DMS153 treated with DMSO at 0.1 percent for 48 hours (cell line): ENCODE measurements around the gene SLC17A9.
"Not testable (repeated sequence)": the region's sequence is repeated elsewhere in the genome, so short reads cannot be mapped to it uniquely, and the experiment has no call there.

ENCODE experiments used
- DNase-seq: peaks from one replicate; lab custom pipeline; 2025; ENCODE audit not compliant: unreplicated experiment; lab: John Stamatoyannopoulos, UW

The SLC17A9 gene

DNA sequence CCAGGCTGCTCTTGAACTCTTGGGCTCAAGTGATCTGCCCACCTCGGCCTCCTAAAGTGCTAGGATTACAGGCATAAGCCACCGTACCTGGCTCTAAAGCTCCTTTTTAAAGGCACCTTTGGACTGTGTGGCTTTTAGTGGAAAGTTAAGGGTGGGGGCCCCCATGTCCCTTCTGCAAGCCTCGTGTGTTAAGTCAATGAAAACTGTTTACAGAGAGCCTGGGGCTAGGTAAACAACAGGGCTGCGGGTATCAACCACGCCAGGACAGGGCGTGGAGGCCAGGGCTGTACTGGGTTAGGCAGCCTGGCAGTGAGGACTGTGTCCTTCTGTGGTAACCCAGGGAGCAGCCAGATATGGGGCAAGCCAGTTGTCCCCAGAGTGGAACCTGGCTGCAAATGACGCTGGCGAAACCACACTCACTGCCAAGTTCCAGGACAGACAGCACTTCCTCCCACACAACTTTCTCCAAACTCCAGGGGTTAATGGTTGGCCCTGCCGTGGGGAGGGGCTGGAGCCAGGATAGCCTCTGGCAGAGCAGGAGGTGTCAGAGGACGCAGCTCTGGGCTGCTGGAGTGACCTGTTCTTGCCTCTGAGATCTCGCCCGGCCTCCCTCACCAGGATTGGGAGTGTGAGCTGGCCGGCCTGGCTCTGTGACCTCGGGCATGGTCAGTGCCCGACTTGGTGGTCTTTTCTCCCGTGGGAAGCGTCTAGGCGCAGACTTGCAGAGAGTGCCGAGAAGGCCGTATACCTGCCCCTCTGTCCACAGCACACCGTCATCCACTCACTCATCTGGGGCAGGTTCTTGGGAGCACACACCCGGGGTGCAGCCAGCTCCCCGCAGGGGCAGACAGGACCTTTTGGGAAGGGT, 3.2 kb downstream of the SLC17A9 start:
- DNase-seq: no peak

- DNase-seq: no peak
Measured at GRCh38 chr20:62956387-62957135, 4.1 kb downstream of the SLC17A9 start.

DNA sequence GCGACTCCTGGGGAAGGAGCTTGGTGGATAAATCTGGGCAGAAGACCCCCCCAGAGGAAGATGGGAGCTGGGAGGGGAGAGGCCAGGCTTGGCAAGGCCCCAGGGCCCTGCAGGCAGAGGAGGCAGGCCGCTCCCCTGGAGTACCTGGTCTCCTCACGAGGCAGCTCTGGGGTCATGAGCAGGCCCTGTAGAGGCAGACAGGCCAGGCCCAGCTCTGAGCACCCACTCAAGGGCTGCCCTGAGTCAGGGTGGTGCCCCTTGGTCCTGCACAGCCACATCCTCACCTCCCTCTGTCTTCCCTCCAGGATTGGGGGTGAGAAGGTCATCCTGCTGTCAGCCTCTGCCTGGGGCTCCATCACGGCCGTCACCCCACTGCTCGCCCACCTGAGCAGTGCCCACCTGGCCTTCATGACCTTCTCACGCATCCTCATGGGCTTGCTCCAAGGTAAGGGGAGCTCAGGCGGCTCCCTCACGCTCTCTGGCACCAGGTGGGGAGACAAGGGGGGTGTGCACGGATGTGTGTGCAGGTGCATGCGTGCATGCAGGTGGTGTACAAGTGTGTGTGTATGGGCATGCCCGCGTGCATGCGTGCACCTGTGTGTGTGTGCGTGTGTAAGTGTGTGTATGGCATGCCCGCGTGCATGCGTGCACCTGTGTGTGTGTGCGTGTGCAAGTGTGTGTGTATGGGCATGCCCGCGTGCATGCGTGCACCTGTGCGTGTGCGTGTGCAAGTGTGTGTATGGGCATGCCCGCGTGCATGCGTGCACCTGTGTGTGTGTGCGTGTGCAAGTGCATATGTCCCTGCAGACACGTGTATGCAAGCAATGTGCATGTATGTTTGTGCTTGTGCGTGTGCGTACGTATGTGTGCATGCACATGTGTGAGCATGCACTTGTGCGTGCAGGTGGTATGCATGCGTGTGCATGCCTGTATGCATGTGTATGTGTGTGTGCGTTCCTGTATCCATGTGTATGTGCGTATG, 4.9 kb downstream of the SLC17A9 start:
- DNase-seq: no peak

DNA sequence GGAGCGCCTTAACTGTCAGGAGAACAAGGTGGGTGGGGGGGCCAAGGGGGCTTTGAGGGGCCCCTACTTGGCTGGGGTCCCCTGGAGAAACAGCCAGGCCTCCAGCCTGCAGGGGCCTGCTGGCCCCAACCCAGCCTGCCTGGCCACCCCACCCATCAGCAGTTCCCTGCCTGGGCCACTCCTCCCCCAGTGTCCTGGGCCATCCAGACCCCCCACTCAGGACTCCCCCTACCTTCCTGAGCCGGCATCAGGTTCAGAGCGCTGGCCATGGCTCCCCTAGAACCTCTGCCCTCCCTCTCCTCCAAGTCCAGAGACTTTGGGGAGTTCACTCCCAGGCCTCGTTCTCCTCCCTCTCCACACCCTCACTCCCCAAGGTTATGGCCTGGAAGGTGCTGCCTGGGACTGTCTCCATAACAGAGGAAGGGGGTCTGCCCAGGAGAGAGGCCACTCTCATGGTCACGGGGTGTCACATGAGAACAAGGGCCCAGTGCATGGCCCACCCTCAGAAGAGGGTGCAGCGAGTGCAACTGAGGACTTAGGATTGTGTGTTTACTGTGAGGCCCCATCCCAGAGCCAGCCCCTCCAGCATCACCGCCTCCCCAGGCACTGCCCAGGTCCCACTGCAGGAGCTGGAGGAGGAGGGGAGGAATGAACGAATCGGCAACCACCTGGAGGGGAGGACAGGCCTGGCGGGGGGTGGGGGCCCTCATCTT, 6.0 kb downstream of the SLC17A9 start:
- DNase-seq: no peak

- DNase-seq: no peak
Measured at GRCh38 chr20:62959101-62959971, 6.8 kb downstream of the SLC17A9 start.

DNA sequence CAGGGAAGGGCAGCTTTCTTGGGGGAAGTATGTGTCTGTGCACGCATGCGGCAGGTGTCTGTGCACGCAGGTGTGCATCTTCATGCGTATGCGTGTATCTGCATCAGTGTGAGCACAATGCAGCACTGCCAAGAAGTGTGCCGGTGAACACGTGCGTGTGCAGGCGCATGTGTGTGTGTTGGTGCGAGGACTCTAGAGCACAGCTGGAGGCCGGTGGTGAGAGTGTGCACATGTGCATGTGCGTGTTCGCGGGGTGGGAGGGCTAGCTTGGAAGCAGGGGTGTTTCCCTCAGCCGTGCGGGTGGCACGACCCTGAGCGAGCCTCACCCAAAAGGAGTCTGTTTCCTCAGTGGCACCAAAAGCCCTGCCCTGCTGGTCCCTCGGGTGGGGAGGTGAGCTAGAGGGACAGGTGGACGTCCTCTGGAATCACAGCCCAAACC, 7.5 kb downstream of the SLC17A9 start:
- DNase-seq: no peak

- DNase-seq: not testable (repeated sequence)
Measured at GRCh38 chr20:62960446-62961309, 8.2 kb downstream of the SLC17A9 start.

DNA sequence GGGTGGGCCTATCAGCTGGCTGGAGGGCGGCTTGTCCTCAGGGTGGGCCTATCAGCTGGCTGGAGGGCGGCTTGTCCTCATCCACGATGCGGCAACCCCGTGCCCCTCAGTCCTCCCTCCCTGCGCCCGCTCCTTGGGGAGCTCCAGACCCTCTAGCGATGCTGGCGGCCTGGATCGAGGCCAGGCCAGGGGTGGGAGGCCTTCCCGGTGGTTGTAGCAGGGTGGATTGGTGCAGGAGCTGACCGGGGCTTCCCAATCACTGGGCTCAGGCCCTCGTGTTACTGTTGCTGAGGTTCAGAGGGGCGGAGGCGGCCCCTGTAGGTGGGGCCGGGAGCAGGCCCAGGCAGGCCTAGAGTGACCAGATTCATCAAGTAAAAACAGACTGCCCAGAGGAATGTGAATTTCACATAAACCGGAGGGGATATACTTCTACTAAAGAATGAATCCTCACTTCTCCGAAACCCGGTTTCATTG, 8.8 kb downstream of the SLC17A9 start:
- DNase-seq: no peak

- no peak for DNase-seq
Measured at GRCh38 chr20:62961799-62962198, 9.3 kb downstream of the SLC17A9 start.

DNA sequence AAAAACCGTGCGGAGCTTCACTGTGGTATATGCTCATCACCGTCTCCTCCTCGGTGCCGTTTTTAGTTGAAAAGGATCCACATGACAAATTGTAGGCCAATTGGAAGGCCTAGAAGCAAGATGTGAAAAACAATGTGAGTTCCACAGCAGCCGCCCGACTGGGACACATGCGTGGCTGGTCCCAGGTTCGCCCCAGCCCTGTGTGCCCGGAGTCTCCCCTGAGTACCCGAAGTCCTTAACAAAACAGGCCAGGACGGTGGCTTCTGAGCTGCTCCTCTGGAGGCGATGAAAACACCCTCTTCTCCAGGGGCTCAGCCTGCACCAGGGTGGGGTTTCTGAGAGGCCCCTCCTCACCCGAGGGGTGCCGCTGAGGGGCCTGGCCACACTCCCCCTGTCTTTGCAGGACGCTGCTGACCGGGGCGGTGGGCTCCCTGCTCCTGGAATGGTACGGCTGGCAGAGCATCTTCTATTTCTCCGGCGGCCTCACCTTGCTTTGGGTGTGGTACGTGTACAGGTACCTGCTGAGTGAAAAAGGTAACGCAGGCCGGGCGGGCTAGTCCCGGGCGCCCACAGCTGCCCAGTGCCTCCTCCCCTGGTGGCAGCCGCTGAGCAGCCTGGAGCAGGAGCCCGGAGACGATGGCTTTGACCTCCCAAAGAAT, 9.8 kb downstream of the SLC17A9 start:
- DNase-seq: no peak

GRCh38 chr20:62962891-62963613, 10.5 kb downstream of the SLC17A9 start:
- no peak for DNase-seq

DNA sequence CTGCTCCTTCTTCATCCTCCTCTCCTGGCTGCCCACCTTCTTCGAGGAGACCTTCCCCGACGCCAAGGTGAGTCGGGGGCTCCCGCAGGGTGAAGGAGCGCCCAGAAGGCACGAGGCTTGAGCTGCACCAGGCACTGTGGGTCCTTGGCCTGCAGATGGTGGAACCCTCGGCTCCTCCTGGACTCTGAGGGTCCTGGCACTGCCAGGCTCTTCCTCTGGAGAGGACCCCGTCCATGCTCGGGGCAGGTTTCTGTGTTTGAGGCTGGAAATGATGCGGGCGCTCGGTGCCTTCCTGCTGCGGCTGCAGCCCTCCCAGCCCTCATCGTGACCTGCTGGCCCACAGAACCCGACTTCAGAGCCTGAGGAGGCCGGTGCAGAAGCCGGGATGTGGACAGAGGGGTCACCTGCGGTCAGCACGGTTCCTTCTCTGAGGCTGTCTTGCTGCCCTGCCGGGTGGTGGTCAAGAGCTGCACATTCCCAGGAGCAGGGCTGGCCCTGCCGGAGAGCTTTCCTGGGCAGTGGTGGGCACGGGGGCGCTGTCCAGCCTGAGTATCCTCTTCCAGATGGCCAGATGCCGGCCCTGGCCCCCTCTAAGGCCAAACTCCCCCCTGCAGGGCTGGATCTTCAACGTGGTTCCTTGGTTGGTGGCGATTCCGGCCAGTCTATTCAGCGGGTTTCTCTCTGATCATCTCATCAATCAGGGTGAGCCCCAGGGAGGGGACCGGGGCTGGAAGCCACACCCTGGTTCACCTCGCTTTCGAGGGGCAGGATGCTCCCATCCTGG, 11.3 kb downstream of the SLC17A9 start:
- no peak for DNase-seq

- no peak for DNase-seq
Measured at GRCh38 chr20:62964700-62965099, 12.2 kb downstream of the SLC17A9 start.

DNA sequence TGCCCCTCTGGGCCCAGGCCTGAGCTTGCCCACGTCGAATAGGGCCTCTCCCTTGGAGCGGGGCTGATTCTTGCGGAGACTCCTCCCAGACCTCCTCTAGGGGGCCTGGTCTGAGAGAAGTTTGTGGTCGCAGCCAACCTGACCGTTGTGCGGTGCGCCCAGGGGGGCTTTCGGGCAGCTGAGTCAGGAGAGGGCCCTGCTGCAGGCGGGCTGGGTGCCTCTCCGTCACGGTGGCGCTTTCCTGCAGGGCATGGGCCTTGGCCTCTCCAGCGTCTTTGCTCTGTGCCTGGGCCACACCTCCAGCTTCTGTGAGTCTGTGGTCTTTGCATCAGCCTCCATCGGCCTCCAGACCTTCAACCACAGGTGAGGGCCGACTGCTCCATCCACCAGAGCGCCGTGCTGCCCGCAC, 12.9 kb downstream of the SLC17A9 start:
- DNase-seq: no peak

DNA sequence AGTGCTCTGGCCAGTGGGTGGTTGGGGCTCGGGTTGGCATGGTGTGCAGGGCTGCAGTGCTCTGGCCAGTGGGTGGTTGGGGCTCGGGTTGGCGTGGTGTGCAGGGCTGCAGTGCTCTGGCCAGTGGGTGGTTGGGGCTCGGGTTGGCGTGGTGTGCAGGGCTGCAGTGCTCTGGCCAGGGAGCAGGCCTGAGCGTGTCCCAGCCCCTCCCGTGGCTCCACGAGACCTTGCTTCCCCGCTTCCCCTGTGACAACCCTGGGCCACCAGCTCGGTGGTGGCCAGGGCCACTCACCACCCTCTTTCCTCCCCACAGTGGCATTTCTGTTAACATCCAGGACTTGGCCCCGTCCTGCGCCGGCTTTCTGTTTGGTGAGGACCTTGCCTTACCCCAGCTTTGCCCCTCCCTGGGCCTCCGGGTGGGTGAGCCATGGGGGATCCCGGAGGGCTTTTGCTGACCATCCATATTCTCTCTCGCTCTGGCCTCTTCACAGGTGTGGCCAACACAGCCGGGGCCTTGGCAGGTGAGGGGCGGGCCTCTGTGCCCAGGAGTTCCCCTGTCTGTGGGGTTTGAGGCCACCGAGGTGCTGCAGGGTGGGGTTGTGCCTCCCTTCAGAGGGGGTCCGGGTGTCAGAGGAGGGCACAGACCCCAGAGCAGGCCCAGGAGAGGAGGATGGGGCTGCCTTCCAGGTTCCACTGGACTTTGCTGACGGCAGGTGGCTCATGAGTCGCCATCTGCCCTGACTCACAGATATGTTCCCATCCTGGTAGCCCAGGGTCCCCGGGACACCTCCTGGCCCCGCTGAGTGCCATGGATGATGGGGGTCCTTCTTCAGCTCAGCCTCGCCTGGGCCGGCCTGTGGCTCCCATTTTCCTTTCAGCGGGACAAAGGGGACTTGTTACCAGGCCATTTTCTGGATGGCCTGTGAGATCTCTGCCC, 14.0 kb downstream of the SLC17A9 start:
- no peak for DNase-seq
